SIG-M5 treated with dmso at 0.1 percent for 504 hours (cell line): ENCODE measurements around the gene MIA.
"Not testable (repeated sequence)": the region's sequence is repeated elsewhere in the genome, so short reads cannot be mapped to it uniquely, and the experiment has no call there.

Experiments used
- DNase-seq: peaks from one replicate; lab custom pipeline; 2025; ENCODE audit not compliant: unreplicated experiment; lab: John Stamatoyannopoulos, UW

Gene MIA

GRCh38 chr19:40774916-40775631 lies at the start of gene MIA:
Gene MIA (plus strand): TSS chr19:40775521. CDS start chr19:40775543, 22 bp downstream.
- no peak for DNase-seq

GRCh38 chr19:40726279-40726678 lies 49.0 kb upstream of the MIA start:
- DNase-seq: peak; percentile 64

- not testable (repeated sequence) for DNase-seq
These were observed 45.3 kb upstream of the MIA start for GRCh38 chr19:40730065-40730464.

GRCh38 chr19:40732304-40732703 lies 43.0 kb upstream of the MIA start:
- not testable (repeated sequence) for DNase-seq

- no peak for DNase-seq
These were observed 42.2 kb upstream of the MIA start for GRCh38 chr19:40733149-40733548.

GRCh38 chr19:40735013-40735771 lies 40.1 kb upstream of the MIA start:
- no peak for DNase-seq

GRCh38 chr19:40736661-40737060 lies 38.7 kb upstream of the MIA start:
- DNase-seq: no peak

- no peak for DNase-seq
These were observed 38.1 kb upstream of the MIA start for GRCh38 chr19:40737102-40737644.

GRCh38 chr19:40739030-40739839 lies 36.1 kb upstream of the MIA start:
- no peak for DNase-seq

- DNase-seq: no peak
These were observed 35.2 kb upstream of the MIA start for GRCh38 chr19:40739871-40740703.

- DNase-seq: no peak
These were observed 34.6 kb upstream of the MIA start for GRCh38 chr19:40740747-40741146.

GRCh38 chr19:40741527-40742390 lies 33.6 kb upstream of the MIA start:
- no peak for DNase-seq

GRCh38 chr19:40742477-40742876 lies 32.8 kb upstream of the MIA start:
- no peak for DNase-seq

GRCh38 chr19:40742886-40743285 lies 32.4 kb upstream of the MIA start:
- DNase-seq: no peak

- no peak for DNase-seq
These were observed 31.4 kb upstream of the MIA start for GRCh38 chr19:40743926-40744325.

- DNase-seq: no peak
These were observed 30.5 kb upstream of the MIA start for GRCh38 chr19:40744554-40745401.

GRCh38 chr19:40745402-40745780 lies 29.9 kb upstream of the MIA start:
- no peak for DNase-seq

GRCh38 chr19:40747536-40747935 lies 27.8 kb upstream of the MIA start:
- no peak for DNase-seq
